HG02759 (cell line): ENCODE results near the gene ABCA13.
A peak's percentile ranks its signal among the peaks of the same experiment; 100 is the strongest.

Source experiments
- ATAC-seq: cut with Tn5 transposase; IDR thresholded peaks from one replicate; pipeline ENCODE4 v1.9.1; 2021; ENCODE audit warnings: mild to moderate bottlenecking, moderate library complexity; ENCODE audit not compliant: unreplicated experiment

Gene ABCA13

DNA sequence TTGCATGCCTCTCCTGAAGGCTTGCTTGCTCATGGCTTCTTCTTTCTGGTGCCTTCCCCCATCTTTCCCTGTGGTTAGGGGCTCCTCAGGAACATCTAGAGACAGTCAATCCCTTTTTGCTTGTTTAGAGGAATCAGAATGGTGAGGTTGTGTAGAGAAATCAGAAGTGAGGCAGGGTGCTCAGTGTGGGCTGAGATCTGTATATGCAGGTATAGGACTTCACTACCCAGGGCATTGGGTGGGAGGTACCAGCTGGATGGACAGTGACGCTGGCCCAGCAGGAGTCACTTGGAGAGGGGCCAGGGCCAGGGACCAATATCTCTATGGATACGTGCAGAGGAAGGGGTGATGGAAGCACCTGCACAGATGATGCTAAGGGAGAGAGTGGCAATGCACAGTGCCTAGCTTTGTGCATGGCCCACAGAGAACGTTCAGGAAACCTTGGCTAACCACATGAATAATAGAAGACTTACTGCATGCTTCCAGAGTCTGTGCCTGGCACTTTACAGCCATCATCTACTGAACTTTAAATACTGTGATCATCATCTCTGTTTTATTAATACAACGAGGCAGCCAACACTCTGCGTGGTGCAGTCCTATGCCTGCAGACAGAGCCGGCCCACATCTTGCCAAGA, 255.2 kb downstream of the ABCA13 start:
- ATAC-seq: no peak

DNA sequence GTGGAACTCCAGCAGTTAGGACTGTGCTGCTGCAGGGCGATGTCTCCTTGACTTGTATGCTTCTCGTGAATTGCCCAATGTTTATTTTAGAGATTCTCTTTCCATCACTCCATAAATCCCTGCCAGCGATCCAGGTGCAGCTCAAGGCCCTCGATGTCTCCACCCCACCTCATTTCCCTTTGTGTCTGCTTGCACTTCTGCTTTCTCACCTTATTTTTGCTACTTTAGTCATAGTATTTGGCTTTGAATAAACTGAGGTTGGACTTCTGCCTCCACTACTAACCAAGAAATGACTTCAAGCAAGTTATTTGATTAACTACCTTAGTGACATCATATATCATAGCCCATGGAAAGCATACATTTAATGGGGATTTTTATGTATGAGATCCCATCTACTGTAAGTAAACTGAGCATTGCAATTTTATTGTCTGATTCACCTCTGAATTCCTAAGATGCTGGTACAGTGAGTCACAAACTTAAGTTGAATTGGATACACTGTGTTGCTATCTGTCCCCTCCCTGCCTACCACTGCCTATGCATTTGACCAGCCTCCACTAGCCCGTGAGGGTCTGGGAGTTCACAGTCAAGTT, 255.8 kb downstream of the ABCA13 start:
- no peak for ATAC-seq

DNA sequence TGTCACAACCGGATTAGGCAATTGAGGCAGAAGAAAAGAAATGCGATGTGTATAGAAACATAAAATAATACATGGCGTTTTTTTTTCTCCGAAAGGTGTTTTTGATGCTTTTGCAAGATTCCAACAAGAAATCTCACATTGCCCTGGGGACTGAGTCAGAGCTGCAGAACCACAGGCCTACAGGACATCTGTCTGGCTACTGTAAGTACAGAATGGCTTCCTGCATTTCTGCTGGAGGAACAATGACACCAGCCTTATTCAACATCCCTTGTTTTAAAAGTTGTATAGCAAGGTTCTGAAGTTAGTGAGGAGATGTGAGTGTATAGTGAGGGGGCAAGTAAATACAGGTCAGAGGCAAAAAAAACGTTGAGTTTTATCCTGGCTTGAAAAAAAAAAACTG, 256.4 kb downstream of the ABCA13 start:
- ATAC-seq: no peak

DNA sequence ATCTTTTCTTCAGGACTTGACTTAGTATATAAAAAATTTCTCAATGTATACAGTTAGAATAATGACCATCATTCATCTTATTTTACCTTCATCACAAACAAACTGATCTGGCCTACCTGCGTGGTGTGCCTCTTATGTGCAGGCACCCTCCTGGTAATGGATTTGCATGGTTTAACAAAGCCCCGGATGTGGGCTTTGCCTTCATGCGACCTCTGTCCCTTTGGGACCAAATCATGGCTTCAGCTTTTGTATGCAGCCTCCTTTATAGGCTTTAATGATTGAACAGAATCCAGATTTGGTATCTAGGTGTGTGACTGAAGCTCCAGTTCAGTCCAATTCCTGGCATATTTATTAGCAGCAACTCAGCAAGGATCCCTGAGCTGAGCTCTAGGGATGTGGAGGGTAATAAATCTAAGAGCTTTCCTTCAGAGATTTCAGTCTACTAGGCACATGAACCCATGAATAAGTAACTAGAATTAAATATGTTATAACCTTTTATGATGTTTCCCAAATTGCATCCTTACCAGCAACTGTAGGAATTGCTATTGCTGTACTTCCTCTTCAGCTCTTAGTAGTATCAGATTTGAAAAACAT, 256.9 kb downstream of the ABCA13 start:
- no peak for ATAC-seq

DNA sequence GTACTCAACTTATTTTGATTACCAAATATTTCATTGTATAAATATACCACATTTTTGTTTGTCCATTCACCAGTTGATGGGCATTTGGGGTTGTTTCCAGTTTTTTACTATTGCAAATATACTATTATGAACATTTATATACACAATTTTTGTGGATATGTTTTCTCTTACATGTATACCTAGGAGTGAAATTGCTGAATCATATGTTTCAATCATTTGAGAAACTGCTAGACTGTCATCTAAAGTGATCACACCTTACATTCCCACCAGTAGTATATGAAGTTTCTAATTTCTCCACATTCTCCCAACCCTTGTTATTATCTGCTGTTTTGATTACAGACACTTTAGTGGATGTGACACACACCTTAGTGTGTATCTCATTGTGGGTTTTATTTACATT, 257.9 kb downstream of the ABCA13 start:
- ATAC-seq: no peak

DNA sequence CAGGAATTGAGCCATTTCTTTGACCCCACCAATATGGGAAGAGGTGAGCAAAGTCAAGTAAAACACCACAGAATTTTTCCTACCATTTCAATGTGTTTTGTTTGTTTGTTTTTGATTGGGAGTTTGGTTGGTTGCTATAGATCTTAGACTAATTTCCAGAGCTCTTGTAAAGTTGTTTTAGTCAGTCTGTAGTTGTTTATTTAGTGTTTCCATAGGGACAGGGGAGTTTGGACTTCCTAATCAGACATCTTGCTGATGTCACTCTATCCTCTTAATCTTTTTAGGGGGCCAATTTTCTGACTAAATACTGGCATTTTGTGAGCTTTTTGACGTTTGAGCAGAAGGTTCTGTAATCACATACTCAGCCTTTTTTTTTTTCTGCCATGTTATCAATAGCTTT, 266.9 kb downstream of the ABCA13 start:
- ATAC-seq: no peak

DNA sequence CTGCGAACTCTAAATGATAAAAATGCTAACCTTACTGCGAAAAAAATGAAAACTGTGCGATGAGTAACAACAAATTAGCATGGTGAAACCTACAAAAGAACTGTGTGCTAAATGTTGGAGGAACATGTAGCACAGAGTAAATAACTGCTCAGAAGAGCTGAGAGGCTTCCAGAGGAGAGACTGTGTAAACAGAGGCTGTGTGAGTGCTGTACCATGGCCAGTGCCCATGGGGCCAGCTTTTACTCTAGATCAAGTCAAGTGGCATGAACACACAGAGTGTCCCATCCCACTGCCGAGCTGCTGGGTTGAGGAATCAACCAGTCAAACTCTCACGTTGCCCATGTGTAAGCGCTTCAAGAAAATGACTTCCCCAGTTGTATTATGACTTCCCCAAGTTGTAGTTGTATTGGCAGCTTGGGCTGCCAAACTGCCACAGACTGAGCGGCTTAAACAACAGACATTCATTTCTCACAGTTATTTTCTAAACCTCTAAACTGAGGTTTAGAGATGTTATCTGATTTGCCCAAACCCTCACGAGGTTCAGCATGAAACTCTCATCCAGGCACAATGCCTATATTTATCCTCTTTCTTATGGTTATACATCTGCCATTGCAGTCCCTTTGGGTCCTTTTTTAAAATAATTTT, 270.7 kb downstream of the ABCA13 start:
- no peak for ATAC-seq

DNA sequence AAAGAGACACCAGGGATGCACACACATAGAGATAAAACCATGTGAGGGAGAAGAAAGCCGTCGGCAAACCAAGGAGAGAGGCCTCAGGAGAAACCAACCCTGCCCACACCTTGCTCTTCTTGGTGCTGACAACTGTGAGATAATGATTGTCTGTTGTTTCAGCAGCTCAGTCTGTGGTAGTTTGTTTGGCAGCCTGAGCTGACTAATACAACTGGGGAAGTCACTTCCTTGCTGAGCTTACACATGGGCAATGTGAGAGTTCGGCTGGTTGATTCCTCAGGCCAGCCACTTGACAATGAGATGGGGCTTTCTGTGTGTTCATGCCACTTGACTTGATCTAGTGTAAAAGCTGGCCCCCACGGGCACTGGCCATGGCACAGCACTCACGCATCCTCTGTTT, 271.8 kb downstream of the ABCA13 start:
- ATAC-seq: no peak

DNA sequence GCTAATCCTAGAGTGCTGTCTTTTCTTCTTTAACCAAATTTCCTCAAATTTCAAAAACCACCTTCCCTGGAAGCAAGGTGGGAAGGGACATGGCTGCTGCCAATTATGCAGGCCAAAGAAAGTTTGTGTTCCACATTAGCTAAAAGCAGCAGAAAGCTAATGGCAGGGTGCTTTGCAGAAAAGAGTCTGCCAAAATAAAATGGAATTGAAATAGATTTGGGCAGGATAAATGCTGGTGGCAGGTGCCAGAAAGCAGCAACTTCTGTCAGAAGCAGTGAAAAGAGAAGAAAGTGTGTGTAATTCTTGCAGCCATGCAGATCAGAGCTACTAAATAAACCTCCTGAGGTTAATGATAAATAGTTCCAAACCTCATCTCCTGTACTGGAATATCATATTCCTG, 275.5 kb downstream of the ABCA13 start:
- no peak for ATAC-seq

DNA sequence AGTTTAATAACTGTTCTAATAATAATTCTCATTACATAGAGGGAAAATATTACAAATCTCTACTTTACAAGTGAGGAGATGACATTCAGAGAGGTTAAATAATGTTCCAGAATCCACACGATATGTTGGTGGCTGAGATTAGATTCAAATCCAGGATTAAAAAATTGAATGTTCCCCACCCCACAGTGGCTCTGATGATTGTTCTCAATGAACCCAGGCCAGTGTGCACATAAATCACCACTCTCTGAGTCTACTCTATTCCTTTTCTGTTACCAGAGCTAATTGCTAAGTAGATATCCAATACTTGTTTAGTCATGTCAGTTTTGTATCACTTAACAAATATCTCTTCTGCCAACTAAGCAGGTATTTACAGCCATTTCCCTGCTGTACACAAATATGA, 281.0 kb downstream of the ABCA13 start:
- no peak for ATAC-seq

DNA sequence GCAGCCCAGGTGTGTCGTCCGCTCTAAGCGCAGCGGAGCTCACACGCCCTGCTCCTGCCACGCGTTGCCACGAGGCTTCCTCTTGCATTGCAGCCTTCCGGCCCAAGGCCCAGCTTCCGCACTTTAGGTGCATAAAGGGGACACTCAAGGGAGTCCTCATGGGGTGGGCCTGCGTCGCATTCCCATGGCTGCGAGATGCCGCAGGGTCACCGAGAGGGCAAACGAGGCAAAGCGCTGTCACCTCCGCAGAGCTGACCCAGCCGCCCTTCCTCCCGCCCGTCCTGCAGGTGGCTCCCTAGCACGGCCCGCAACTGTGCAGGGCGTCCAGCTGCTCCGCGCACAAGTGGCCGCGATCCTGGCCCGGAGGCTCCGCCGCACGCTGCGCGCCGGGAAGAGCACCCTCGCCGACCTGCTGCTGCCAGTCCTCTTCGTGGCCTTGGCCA, 283.5 kb downstream of the ABCA13 start:
- no peak for ATAC-seq

DNA sequence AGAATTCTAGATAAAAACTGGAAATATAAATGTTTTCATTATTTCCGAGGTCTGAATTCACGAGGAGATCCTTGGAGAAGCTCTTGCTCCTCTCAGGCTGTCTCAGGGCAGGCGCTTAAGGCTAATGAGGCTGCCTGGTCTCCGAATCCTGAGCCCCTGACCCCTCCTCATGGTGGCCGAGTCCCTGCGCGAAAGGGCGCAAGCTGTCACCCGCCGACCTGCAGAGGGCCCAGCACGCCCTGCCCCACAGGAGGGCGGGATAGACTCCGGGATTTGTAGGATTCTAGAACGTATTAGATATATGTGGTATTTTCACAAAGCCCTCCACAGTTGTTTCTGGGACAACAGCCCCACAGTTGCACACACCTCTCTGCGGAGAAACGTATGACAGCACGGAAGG, 284.1 kb downstream of the ABCA13 start:
- ATAC-seq: no peak

DNA sequence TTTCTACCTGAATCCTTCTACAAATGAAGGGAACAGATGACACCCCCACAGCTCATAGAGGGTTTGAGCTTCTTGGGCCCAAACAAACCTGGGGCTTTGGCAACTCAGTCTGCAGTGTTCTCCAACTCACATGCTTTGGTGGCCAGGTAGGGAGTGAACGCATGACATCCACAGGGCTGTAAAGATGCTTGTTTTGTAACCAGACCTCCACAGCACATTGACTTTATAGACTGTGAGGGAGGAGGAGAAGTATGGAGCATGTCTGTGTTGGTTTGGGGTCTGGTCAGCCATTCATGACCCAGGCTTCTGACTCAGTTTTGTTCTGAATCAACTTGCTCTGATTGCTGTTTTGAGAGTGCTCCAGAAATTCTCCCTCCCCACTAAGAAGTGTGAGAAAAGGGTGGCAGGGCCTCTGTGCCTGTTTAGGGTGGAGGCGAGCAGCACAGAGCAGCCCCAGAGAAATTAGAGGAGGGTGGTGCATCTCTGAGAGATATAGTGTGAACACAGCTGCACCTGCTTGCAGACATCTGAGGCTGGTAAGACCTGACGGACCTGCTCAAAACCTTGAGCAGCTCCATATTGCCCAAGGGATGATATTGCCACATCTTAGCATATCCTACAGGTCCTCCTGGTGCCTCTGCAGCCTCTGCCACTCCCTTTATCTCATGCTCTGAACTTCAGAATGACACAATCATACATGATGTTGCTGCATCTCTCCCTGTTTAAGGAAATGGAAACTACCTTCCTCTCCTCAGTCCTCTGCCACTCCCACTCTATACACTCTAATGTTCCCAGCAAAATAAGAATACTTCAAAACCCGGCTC, 287.7 kb downstream of the ABCA13 start:
- ATAC-seq: peak; percentile 51

DNA sequence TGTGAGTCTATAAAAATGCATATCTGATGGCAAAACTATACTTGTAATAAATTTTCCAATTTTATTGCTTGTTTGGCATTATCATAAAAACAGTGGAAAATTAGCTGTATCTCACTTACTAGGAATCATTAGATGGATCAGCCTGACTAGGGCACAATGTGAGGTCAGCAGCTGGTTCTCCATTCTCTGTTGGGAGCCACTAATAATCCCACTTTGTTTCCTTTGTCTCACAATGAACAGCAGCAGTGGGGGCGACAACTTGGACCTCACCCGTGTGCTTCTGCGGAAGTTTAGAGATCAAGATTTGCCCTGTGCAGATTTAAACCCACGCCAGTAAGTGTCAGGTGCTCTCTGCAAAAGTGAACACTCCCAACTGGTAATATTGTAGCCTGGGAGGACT, 295.5 kb downstream of the ABCA13 start:
- ATAC-seq: no peak

DNA sequence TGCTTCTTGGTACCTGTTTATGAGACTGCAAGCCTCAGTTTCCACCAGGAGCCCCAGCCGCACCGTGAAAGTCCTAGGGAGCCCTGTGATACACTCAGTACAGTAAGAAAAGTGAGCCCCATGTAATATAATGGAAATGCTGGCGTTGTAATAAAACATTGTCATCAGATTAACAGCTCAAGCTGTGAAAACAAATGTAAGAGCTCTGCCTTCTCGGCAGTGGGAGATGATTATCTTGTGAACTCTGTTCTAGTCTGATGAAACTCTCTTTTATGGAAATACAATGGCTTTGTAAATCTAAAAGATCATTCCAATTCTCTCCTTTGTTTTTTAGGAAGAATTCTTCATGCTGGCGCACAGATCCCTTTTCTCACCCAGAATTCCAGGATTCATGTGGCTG, 299.9 kb downstream of the ABCA13 start:
- ATAC-seq: no peak

DNA sequence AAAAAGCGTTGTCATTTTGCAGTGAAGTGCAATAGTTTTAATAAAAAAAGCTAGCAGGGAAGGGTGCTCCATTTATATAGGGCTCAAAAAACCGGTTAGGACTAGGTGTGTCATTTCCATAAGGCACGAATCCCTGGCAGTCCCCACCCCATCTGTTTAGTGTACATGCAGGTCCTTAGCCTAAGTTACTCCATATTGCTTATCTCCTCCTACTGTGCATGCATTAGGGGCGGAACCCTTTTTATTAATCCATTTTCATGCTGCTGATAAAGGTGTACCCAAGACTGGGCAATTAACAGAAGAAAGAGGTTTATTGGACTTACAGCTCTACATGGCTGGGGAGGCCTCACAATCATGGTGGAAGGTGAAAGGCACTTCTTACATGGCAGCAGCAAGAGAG, 301.4 kb downstream of the ABCA13 start:
- ATAC-seq: no peak

DNA sequence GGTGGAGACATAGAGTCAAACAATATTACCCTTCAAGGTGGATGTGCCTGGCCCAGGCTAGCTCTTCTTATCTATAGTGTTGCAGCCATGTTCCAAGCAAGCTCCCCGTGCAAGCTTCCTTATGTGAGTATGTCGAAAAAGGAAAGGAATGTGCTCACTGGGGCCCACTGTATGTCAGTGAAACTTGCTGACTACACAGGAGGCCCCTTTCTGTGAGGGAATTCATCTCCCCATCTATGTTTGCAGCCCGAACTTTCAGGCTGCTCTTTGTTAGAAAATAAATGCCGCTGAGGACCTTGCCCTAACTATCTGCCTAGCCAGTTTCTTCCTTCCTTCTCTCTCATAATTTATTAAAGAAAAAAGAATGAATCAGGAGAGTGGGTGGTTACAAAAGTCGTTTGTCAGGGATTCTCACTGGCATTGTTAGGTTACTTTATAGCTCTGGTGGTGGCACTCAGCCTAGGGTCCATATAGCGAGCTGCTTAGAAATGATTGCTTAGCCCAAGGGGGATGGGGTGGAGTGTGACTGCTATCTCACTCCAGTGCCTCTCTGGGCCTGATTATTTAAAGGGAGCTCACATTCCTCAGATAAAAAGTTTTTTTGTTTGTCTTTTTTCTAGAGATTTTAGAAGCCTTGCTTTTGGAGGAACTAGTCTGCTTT, 302.1 kb downstream of the ABCA13 start:
- ATAC-seq: no peak

DNA sequence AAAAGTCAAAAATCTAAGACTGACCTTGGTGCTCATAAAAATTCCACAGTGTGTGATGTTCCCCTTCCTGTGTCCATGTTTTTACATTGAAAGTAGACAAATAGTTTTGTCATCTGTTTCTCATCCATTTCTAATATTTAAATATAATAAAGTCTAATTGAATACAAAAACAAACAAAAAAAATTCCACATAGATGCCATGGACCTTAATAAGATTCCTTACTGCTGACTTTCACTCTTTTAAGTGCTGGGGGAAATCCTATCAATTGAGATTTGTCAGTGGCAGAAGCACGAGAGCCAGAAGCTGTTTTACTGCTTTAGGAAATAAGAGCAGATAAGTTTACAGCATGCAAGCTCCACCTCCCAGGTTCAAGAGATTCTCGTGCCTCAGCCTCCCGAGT, 310.0 kb downstream of the ABCA13 start:
- no peak for ATAC-seq

DNA sequence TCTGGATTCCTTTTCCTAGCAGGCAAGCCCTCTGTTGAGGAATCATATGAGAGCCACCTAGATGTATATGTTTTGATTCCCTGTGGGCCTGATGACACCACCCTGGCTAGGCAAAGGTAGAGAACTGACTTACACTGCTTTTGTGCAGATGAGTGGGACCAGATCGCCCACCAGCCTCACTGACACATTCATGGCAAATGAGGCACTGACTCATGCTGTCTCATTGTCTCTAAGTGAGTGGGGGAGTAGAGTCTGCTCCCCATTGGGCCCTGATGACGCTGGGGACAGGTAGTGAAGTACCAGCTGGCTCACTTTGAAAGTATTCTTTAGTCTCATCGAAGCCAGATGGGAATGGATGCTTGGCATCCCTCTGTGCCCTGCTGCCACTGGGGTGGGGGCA, 326.3 kb downstream of the ABCA13 start:
- ATAC-seq: no peak

DNA sequence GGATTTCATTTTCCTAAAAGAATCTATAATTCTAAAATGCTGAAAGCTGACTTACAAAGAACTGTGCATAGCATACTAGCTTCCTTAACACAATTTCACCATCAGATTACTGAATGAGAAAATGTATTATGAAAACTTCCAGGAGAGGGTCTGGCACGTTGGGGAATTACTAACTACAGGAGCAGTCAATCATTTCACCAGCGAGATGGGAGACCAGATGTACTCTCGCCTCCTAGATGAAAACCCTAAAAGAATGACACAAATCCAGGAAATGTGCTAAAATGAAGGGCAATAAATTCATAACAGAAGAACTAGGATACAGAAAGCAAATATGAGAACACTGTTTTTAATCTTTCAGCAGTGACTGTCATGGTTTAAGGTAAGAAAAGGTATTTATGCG, 330.8 kb downstream of the ABCA13 start:
- ATAC-seq: no peak

DNA sequence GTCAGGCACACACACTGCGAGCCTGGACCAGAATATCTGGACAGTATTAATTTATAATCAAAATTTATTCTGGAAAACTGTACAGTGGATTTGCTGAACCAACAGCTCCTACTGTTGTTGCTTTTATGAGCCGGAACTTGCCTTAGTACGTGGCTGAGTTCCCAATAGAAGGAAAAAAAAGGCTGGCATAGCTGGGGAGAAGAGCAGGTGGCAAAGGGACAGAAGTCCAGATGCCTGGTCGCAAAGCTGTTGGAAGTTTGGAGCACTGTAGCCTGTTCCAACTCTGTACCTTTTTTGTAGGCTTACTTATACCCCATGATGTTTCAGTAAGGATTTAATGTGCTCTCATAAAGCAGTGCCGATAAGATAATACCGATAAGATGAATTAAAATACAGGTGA, 333.8 kb downstream of the ABCA13 start:
- no peak for ATAC-seq
